ENCODE measurements around the gene XRCC3.

Gene XRCC3

GRCh38 chr14:103703433-103704385 is 11.5 kb downstream of the XRCC3 start:
- Histone ChIP-seq H3K36me3 (ENCODE audit: control insufficient read depth, insufficient read depth, low read length) (peaks cover 88% of the 10 kb centered on the region), H3K27me3 (ENCODE audit: control insufficient read depth, insufficient read depth, low read length) (no peaks in the 10 kb centered on the region), H3K9ac (ENCODE audit: low read depth, low read length) (no peak overlapping the region), H3K27ac (ENCODE audit: low read depth, low read length) (no peak overlapping the region), H3K4me3 (ENCODE audit: low read depth, low read length) (no peak overlapping the region), H3K4me1 (ENCODE audit: control insufficient read depth, insufficient read depth, low read length) (no peaks in the 10 kb centered on the region), H3K9me3 (ENCODE audit: control insufficient read depth, insufficient read depth, low read length) (no peaks in the 10 kb centered on the region)

- Histone ChIP-seq H3K9me3 (ENCODE audit: control insufficient read depth, insufficient read depth, low read length) (no peaks in the 10 kb centered on the region), H3K4me3 (ENCODE audit: low read depth, low read length) (no peak overlapping the region), H3K4me1 (ENCODE audit: control insufficient read depth, insufficient read depth, low read length) (no peaks in the 10 kb centered on the region), H3K36me3 (ENCODE audit: control insufficient read depth, insufficient read depth, low read length) (peaks cover 87% of the 10 kb centered on the region), H3K27ac (ENCODE audit: low read depth, low read length) (no peak overlapping the region), H3K27me3 (ENCODE audit: control insufficient read depth, insufficient read depth, low read length) (no peaks in the 10 kb centered on the region), H3K9ac (ENCODE audit: low read depth, low read length) (no peak overlapping the region)
Observed at GRCh38 chr14:103702497-103703432, 12.5 kb downstream of the XRCC3 start.

DNA sequence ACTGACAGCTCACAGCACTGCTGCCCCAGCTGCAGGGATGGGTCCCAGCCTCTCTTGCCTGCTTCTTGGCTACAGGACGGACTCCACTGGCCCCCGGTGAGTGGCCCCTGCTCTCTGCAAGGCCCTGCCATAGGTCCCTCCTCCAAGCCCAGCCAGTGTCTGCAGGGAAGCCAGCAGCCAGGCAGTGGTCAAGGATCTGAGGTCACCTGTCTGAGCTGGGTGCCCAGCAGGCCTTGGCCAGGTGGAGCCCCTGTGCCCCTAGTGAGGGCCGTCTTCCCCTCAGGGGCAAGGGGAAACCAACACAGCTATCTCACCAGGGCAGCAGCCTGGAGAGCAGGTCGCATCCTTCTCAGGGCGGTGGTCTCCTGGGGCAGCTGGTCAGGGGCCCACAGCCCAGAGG is 13.2 kb downstream of the XRCC3 start:
- Histone ChIP-seq H3K4me1 (ENCODE audit: control insufficient read depth, insufficient read depth, low read length) (no peaks in the 10 kb centered on the region), H3K27ac (ENCODE audit: low read depth, low read length) (no peak overlapping the region), H3K9ac (ENCODE audit: low read depth, low read length) (no peak overlapping the region), H3K27me3 (ENCODE audit: control insufficient read depth, insufficient read depth, low read length) (no peaks in the 10 kb centered on the region), H3K36me3 (ENCODE audit: control insufficient read depth, insufficient read depth, low read length) (peaks cover 87% of the 10 kb centered on the region), H3K9me3 (ENCODE audit: control insufficient read depth, insufficient read depth, low read length) (no peaks in the 10 kb centered on the region), H3K4me3 (ENCODE audit: low read depth, low read length) (no peak overlapping the region)

DNA sequence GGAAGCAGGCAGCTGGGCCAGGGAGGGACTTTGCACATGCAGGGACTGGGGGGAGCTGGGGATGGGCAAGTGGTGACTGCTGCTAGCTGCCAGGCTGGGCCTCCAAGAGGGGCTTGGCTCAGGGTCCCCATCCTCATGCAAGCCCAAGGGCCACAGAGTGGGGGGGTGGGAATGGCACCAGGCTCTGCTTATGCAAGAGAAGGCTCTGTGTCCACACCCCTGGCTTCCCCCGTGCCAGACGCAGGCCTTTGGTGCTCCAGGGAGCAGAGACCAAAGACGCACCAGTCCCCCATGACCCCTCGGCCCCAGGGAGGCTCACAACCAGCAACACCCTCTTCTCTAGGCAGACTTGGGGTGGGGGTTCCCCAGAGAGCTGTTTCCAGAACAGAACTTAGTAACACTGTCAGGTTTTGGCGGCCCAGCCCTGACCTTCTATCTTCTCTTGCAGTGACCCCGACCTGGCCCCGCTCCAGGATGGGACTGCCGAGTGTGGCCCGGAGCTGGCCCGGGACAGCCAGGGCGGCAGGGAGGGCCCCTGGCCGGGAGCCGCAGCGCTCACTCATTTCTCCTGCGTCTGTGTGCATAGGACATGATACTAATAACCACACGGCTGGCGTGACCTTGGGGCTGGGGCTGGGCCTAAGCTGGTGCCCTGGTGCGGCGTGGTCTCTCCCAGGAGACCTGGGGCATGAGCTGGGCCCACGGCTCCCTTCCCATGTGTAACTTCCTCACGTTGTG is 14.3 kb downstream of the XRCC3 start:
- H3K9ac ChIP-seq (ENCODE audit: low read depth, low read length) = no peak overlapping the region
- H3K27me3 ChIP-seq (ENCODE audit: control insufficient read depth, insufficient read depth, low read length) = no peaks in the 10 kb centered on the region
- no peaks in the 10 kb centered on the region for H3K9me3 ChIP-seq (ENCODE audit: control insufficient read depth, insufficient read depth, low read length)
- H3K4me1 ChIP-seq (ENCODE audit: control insufficient read depth, insufficient read depth, low read length) = no peaks in the 10 kb centered on the region
- no peak overlapping the region for H3K27ac ChIP-seq (ENCODE audit: low read depth, low read length)
- H3K36me3 ChIP-seq (ENCODE audit: control insufficient read depth, insufficient read depth, low read length) = peaks cover 81% of the 10 kb centered on the region
- H3K4me3 ChIP-seq (ENCODE audit: low read depth, low read length) = no peak overlapping the region

DNA sequence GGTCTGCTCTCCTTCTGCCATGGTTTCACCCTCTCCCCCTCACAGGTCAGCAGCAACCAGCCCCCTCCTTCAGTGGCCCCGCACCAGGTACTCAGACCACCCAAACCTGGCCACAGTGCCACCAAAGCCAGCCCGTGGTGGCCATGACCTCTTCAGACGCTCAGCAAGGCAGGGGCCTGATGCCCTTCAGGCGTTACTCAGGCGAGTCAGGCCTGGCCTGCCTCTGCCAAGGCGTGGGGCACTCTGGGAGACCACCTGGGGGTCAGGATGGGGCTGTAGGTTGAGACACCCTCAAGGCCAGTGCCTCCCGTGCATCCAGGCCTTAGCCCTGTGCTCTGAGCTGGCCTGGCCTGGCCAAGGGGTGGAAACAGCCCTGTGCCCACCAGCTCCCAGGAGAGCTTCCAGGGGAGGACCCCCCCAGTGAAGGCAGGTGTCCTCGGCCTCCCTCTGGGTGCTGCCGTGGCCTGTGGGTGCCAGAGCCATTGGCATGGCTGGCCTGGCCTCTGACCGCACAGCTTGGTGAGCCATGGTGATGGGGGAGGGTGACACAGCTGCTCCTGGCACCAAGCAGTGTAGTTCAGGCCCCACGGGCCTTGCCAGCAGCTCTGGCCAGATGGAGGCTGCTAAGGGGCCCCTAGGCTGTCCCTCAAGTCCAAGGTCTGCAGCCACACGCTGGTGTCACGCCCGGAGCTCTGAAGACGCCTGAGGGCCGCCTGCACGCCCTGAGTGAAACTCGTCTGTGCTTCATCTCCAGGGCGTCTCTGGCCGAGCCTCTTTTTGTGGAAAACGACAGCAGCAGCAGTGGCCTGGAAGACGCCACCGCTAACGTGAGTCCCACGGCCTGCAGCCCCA is 15.1 kb downstream of the XRCC3 start:
- H3K36me3 ChIP-seq (ENCODE audit: control insufficient read depth, insufficient read depth, low read length) = peaks cover 73% of the 10 kb centered on the region
- H3K9me3 ChIP-seq (ENCODE audit: control insufficient read depth, insufficient read depth, low read length) = no peaks in the 10 kb centered on the region
- H3K4me1 ChIP-seq (ENCODE audit: control insufficient read depth, insufficient read depth, low read length) = no peaks in the 10 kb centered on the region
- H3K27ac ChIP-seq (ENCODE audit: low read depth, low read length) = no peak overlapping the region
- H3K27me3 ChIP-seq (ENCODE audit: control insufficient read depth, insufficient read depth, low read length) = no peaks in the 10 kb centered on the region
- no peak overlapping the region for H3K4me3 ChIP-seq (ENCODE audit: low read depth, low read length)
- no peak overlapping the region for H3K9ac ChIP-seq (ENCODE audit: low read depth, low read length)

- no peaks in the 10 kb centered on the region for H3K4me1 ChIP-seq (ENCODE audit: control insufficient read depth, insufficient read depth, low read length)
- no peak overlapping the region for H3K9ac ChIP-seq (ENCODE audit: low read depth, low read length)
- H3K36me3 ChIP-seq (ENCODE audit: control insufficient read depth, insufficient read depth, low read length) = peaks cover 74% of the 10 kb centered on the region
- no peak overlapping the region for H3K4me3 ChIP-seq (ENCODE audit: low read depth, low read length)
- no peaks in the 10 kb centered on the region for H3K27me3 ChIP-seq (ENCODE audit: control insufficient read depth, insufficient read depth, low read length)
- H3K27ac ChIP-seq (ENCODE audit: low read depth, low read length) = no peak overlapping the region
- H3K9me3 ChIP-seq (ENCODE audit: control insufficient read depth, insufficient read depth, low read length) = no peaks in the 10 kb centered on the region
Observed at GRCh38 chr14:103699261-103699661, 16.0 kb downstream of the XRCC3 start.

DNA sequence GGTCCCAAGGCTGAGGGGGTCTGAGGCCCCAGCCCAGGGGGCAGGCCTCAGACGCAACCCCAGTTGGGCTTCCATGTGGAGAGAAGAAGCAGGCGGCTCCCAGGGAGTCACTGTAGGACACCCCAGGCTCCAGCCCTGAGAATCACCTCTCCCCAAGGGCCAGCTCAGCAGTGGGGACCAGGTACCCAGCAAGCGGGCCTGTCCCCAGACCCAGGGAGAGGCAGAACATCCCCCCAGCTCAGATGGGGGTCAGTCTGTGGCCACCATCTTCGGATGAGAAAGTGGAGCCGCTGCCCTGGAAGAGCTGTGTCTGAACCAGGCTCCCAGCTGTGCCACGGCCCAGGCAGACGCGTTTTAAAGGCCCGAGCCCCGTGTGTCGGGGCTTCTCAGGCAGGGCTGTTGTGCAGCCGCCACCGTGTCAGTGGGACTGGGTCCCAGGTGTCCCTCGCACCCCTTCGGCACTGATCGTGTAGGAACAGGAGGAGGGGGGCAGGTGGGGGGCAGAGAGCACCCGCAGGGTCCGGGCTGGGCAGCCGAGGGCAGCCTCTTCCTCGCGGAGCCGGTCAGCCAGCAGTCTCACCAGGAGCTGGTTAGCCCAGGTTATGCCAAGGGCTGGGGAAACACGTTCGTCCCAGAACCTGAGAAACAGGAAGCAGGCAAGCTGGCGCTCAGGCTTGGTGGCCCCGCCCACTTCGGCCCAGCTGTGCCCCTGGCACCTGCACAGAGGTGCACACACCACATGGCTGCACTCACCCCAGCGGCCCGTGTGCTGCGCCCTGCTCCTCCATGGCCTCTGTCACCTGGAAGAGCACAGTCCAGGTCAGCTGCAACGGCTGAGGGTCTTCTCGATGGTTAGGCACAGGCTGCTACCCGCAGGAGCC is 16.6 kb downstream of the XRCC3 start:
- no peaks in the 10 kb centered on the region for H3K4me1 ChIP-seq (ENCODE audit: control insufficient read depth, insufficient read depth, low read length)
- H3K27me3 ChIP-seq (ENCODE audit: control insufficient read depth, insufficient read depth, low read length) = no peaks in the 10 kb centered on the region
- H3K4me3 ChIP-seq (ENCODE audit: low read depth, low read length) = no peak overlapping the region
- H3K36me3 ChIP-seq (ENCODE audit: control insufficient read depth, insufficient read depth, low read length) = peaks cover 76% of the 10 kb centered on the region
- H3K27ac ChIP-seq (ENCODE audit: low read depth, low read length) = no peak overlapping the region
- H3K9ac ChIP-seq (ENCODE audit: low read depth, low read length) = no peak overlapping the region
- no peaks in the 10 kb centered on the region for H3K9me3 ChIP-seq (ENCODE audit: control insufficient read depth, insufficient read depth, low read length)

DNA sequence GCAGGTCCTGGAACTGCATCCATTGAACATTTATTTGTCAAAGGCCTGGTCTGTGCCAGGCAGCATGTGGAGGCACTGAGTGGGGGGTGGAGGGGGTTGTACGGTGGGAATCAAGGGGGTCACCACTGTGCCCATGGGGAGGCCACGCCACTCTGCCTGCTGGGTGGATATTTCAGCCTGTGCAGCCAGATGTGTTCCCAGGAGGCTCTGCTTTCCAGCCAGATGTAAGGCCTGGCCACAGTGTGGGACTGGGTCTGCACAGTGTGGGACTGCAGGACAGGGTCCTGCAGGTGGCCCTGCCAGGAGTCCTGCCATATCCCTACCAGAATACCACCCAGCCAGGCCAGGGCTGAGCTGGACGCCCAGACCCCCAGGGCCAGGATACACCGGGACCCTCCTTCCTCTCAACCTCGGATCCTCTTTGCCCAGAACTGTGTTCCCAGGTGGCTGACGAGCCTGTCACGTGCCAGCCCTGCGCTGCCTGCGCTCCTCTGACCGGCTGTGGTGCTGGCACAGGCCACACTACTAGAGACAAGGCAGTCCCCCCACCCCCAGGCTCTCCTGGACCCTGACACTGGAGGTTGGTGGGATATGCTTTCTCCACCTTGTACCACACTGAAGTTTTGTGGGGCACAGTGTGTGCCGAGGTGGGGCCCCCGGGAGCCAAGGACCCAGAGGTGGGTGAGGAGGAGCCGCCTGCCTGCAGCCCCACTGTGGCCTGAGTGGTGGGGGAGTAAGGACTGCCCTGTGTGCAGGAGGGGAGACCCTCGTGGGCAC is 17.5 kb downstream of the XRCC3 start:
- Histone ChIP-seq H3K27ac (ENCODE audit: low read depth, low read length) (no peak overlapping the region), H3K4me1 (ENCODE audit: control insufficient read depth, insufficient read depth, low read length) (no peaks in the 10 kb centered on the region), H3K9me3 (ENCODE audit: control insufficient read depth, insufficient read depth, low read length) (no peaks in the 10 kb centered on the region), H3K27me3 (ENCODE audit: control insufficient read depth, insufficient read depth, low read length) (no peaks in the 10 kb centered on the region), H3K9ac (ENCODE audit: low read depth, low read length) (no peak overlapping the region), H3K4me3 (ENCODE audit: low read depth, low read length) (no peak overlapping the region), H3K36me3 (ENCODE audit: control insufficient read depth, insufficient read depth, low read length) (peaks cover 76% of the 10 kb centered on the region)

DNA sequence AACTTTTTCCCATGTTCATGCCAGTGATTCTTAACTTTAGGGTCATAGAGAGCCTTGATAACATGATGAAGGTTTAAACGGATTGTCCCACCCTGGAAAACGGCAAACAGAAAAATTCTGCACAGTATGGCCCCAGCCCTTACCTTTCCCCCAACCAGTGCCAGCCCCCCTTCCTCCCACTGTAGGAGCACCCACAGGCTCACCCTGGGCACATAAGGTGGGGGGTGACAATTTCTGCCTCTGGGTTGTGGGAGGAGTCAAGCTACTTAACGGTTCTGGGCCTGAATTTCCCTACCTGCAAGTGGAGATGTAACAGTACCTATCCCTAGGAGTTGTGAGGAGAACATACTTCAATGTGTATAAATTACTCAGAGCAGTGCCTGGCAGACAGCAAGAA is 18.0 kb downstream of the XRCC3 start:
- H3K36me3 ChIP-seq (ENCODE audit: control insufficient read depth, insufficient read depth, low read length) = peaks cover 76% of the 10 kb centered on the region
- H3K9me3 ChIP-seq (ENCODE audit: control insufficient read depth, insufficient read depth, low read length) = no peaks in the 10 kb centered on the region
- H3K27me3 ChIP-seq (ENCODE audit: control insufficient read depth, insufficient read depth, low read length) = no peaks in the 10 kb centered on the region
- H3K4me1 ChIP-seq (ENCODE audit: control insufficient read depth, insufficient read depth, low read length) = no peaks in the 10 kb centered on the region
- H3K27ac ChIP-seq (ENCODE audit: low read depth, low read length) = peak overlapping the region; percentile 10
- no peak overlapping the region for H3K9ac ChIP-seq (ENCODE audit: low read depth, low read length)
- H3K4me3 ChIP-seq (ENCODE audit: low read depth, low read length) = no peak overlapping the region
